GM23338 (cell line): ENCODE results near the gene PNPLA1.

Source experiments
- CREB1 ChIP-seq: fragments of 250-450 bp; sonication (Bioruptor Pico); IDR thresholded peaks from 2 replicates; pipeline ENCODE4 v1.5.0; 2020; ENCODE audit warnings: low read depth, mild to moderate bottlenecking, moderate library complexity
- CTCF ChIP-seq, 2 experiments: fragments of 200-600 bp in 1 of 2; sonication (generic) in 1 of 2; conservative IDR thresholded peaks; 2 replicates each; pipeline versions ENCODE4 v1.5.1 to v1.6.1; 2016 to 2017; ENCODE audit warnings: antibody characterized with exemption in 2 of 2, low read depth in 2 of 2, mild to moderate bottlenecking in 2 of 2, moderate library complexity in 1 of 2
- EZH2 ChIP-seq: fragments of 200-600 bp; sonication (generic); IDR thresholded peaks from one replicate; pipeline ENCODE4 v1.8.0; 2017; ENCODE audit warnings: antibody characterized with exemption, mild to moderate bottlenecking, low read depth; ENCODE audit not compliant: unreplicated experiment
- EZH2phosphoT487 ChIP-seq: fragments of 200-600 bp; sonication (generic); IDR thresholded peaks from one replicate; pipeline ENCODE4 v1.8.1; 2018; ENCODE audit warnings: antibody characterized with exemption; ENCODE audit not compliant: unreplicated experiment
- JUNB ChIP-seq: IDR thresholded peaks from one replicate; pipeline ENCODE4 v1.6.1; 2016; ENCODE audit warnings: antibody characterized with exemption; ENCODE audit not compliant: unreplicated experiment
- POLR2AphosphoS5 ChIP-seq: IDR thresholded peaks from 2 replicates; pipeline ENCODE4 v1.6.1; 2016; ENCODE audit warnings: antibody characterized with exemption, low read depth
- REST ChIP-seq: IDR thresholded peaks from one replicate; pipeline ENCODE4 v1.6.1; 2018; ENCODE audit warnings: antibody characterized with exemption; ENCODE audit not compliant: unreplicated experiment
- STAT1 ChIP-seq: IDR thresholded peaks from one replicate; pipeline ENCODE4 v1.6.1; 2016; ENCODE audit warnings: antibody characterized with exemption; ENCODE audit not compliant: unreplicated experiment

GRCh38 chr6:36223706-36224105 lies 46.2 kb upstream of the PNPLA1 start:
- TF ChIP-seq CTCF (conservative IDR thresholded peaks at IDR 0.05; ENCODE audit: low read depth in 2 of 2) (no peak), EZH2 (no peak), STAT1 (no peak), JUNB (no peak), EZH2phosphoT487 (no peak), POLR2AphosphoS5 (no peak), REST (no peak), CREB1 (CRISPR knock-in tag) (no peak)
